SK-N-SH (cell line): ENCODE results near the gene NFKBIE. TPM values are rescaled to one million over a fixed set of nuclear protein-coding genes. Genes with fewer than 3 reads are reported as not detected.
A peak's percentile ranks its signal among the peaks of the same experiment; 100 is the strongest.

Experiments
- CTCF ChIA-PET: fragments of 300-600, 350-600 bp; formaldehyde crosslinking; extraction: SDS; loops from one replicate; lab custom pipeline; 2021; lab: Yijun Ruan, JAX
- POLR2A ChIA-PET: fragments of 350-600 bp; sonication (Branson Sonifier 250); formaldehyde crosslinking; extraction: SDS; loops from one replicate; lab custom pipeline; 2020; ENCODE audit warnings: antibody characterized with exemption, inconsistent platforms; lab: Yijun Ruan, JAX
- DNase-seq: peaks from one replicate; pipeline ENCODE4 v3.0.0; 2012
- H2AFZ ChIP-seq: fragments of 200-600 bp; sonication (generic); 2 replicates; pipeline ENCODE4 v1.8.1; 2016; ENCODE audit warnings: antibody characterized with exemption, mild to moderate bottlenecking, low read depth
- H3F3A ChIP-seq: fragments of 200-600 bp; sonication (generic); replicated peaks from 2 replicates; pipeline ENCODE3; 2016; ENCODE audit warnings: antibody characterized with exemption, mild to moderate bottlenecking; ENCODE audit not compliant: insufficient read depth
- H3K27ac ChIP-seq, 2 experiments: fragments of 200-500 bp in 1 of 2; fragments of 200-600 bp in 1 of 2; sonication (Bioruptor generic) in 1 of 2; sonication (generic), shearing (Covaris generic) in 1 of 2; 2 replicates each; pipeline versions ENCODE4 v1.5.1 to v1.6.1; 2014 to 2016; ENCODE audit warnings: low read depth in 2 of 2, inconsistent platforms in 1 of 2, low read length in 1 of 2, mild to moderate bottlenecking in 1 of 2, mixed read lengths in 1 of 2
- H3K27me3 ChIP-seq: fragments of 200-600 bp; sonication (generic), shearing (Covaris generic); 2 replicates; pipeline ENCODE4 v1.6.1; 2016; ENCODE audit warnings: mixed run types; ENCODE audit not compliant: insufficient read depth
- H3K36me3 ChIP-seq, 2 experiments: fragments of 200-500 bp in 1 of 2; fragments of 200-600 bp in 1 of 2; sonication (Bioruptor generic) in 1 of 2; sonication (generic) in 1 of 2; replicated peaks in 1 of 2; 2 replicates each; pipeline versions ENCODE3 to v1.5.1; 2014 to 2016; ENCODE audit warnings: low read length in 1 of 2, mild to moderate bottlenecking in 1 of 2; ENCODE audit not compliant: insufficient read depth in 2 of 2, control insufficient read depth in 1 of 2
- H3K4me1 ChIP-seq, 2 experiments: fragments of 200-500 bp in 1 of 2; fragments of 200-600 bp in 1 of 2; sonication (Bioruptor generic) in 1 of 2; sonication (generic), shearing (Covaris generic) in 1 of 2; 2 replicates each; pipeline versions ENCODE4 v1.5.1 to v1.6.1; 2014 to 2016; ENCODE audit warnings: low read depth in 1 of 2, low read length in 1 of 2, mixed run types in 1 of 2; ENCODE audit not compliant: insufficient read depth in 2 of 2, control insufficient read depth in 1 of 2
- H3K4me2 ChIP-seq: fragments of 200-600 bp; sonication (generic), shearing (Covaris generic); 2 replicates; pipeline ENCODE4 v1.6.1; 2017; ENCODE audit warnings: mixed run types
- H3K4me3 ChIP-seq, 2 experiments: fragments of 200-500 bp in 1 of 2; fragments of 200-600 bp in 1 of 2; sonication (Bioruptor generic) in 1 of 2; sonication (generic), shearing (Covaris generic) in 1 of 2; 2 replicates each; pipeline versions ENCODE4 v1.5.1 to v1.8.1; 2014 to 2016; ENCODE audit warnings: low read depth in 2 of 2, inconsistent platforms in 1 of 2, low read length in 1 of 2, mild to moderate bottlenecking in 1 of 2, mixed read lengths in 1 of 2, moderate library complexity in 1 of 2
- H3K79me2 ChIP-seq: fragments of 200-600 bp; sonication (generic); 2 replicates; pipeline ENCODE4 v1.8.1; 2017; ENCODE audit warnings: mild to moderate bottlenecking; ENCODE audit not compliant: insufficient read depth
- H3K9ac ChIP-seq: fragments of 200-600 bp; sonication (generic); 2 replicates; pipeline ENCODE4 v1.6.1; 2017; ENCODE audit warnings: mixed run types
- H3K9me2 ChIP-seq: fragments of 200-600 bp; sonication (generic); 2 replicates; pipeline ENCODE4 v1.6.1; 2017; ENCODE audit warnings: mixed run types
- H3K9me3 ChIP-seq: fragments of 200-600 bp; sonication (generic); 2 replicates; pipeline ENCODE4 v1.6.1; 2017; ENCODE audit warnings: mixed run types, mild to moderate bottlenecking, moderate library complexity
- H4K20me1 ChIP-seq: fragments of 200-600 bp; sonication (generic); 2 replicates; pipeline ENCODE4 v1.6.1; 2017; ENCODE audit warnings: mild to moderate bottlenecking, mixed run types; ENCODE audit not compliant: insufficient read depth
- EP300 ChIP-seq, 2 experiments: IDR thresholded peaks; 2 replicates each; pipeline versions ENCODE4 v1.4.0 to v1.6.1; 2012; ENCODE audit warnings: borderline replicate concordance in 1 of 2, low read depth in 1 of 2, low read length in 1 of 2
- JUND ChIP-seq: IDR thresholded peaks from 2 replicates; pipeline ENCODE4 v1.4.0; 2012
- NFIC ChIP-seq: IDR thresholded peaks from 2 replicates; pipeline ENCODE4 v1.4.0; 2012; ENCODE audit warnings: borderline replicate concordance
- RFX5 ChIP-seq: IDR thresholded peaks from 2 replicates; pipeline ENCODE4 v1.6.1; 2012; ENCODE audit warnings: mild to moderate bottlenecking, improper control_type of control experiment, low read length
- TCF12 ChIP-seq: IDR thresholded peaks from 2 replicates; pipeline ENCODE4 v1.4.0; 2012
- WGBS: methylation state at CpG from one replicate; pipeline ENCODE4 v1.1.6; 2017; ENCODE audit warnings: low lambda C conversion rate; 5-methylcytosine and 5-hydroxymethylcytosine counted together
- polyA plus RNA-seq, 3 experiments: library from polyadenylated mRNA; depleted of rRNA; stranded (reverse); fragments of >200 nt; gene quantifications; 2 replicates each; pipeline ENCODE4 v1.2.3, GENCODE V29; 2012
- TF ChIP-seq, protein P1 (sequence below): fragments of 150-350 bp; IDR thresholded peaks from 2 replicates; pipeline ENCODE4 v1.6.1; 2017; ENCODE audit warnings: antibody characterized with exemption, low read length, low read depth, borderline replicate concordance
- TF ChIP-seq, protein P2 (sequence below): IDR thresholded peaks from 2 replicates; pipeline ENCODE4 v1.6.1; 2012; ENCODE audit warnings: mild to moderate bottlenecking, low read depth, low read length, moderate library complexity

Gene NFKBIE
- polyA plus RNA-seq, 1 of the 3 experiments (the other 2 are of a cell fraction): 5.8 TPM

DNA sequence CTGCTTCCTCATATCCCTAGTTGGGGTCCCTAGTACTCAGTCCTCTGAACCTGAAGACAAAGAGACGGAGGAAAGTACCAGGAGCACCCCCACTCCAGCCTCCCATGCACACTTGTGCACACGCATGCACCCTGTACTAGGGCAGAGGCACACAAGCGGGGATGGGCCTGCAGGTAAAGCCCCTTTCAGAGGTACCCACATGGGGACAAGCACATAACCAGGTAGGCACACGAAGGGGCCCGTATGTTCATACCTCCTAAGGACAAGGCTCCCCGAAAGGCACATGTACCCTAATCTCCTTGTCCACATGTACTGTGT is 6.0 kb upstream of the NFKBIE start:
- H4K20me1 ChIP-seq: no peaks in the 10 kb centered on the region
- 90% methylated on average over 4 of the region's 6 CpGs for WGBS
- no peak for DNase-seq
- TF ChIP-seq RFX5: no peak
- TF ChIP-seq JUND: no peak
- TF ChIP-seq, protein P1, sequence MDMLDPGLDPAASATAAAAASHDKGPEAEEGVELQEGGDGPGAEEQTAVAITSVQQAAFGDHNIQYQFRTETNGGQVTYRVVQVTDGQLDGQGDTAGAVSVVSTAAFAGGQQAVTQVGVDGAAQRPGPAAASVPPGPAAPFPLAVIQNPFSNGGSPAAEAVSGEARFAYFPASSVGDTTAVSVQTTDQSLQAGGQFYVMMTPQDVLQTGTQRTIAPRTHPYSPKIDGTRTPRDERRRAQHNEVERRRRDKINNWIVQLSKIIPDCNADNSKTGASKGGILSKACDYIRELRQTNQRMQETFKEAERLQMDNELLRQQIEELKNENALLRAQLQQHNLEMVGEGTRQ: no peak
- no peak for TF ChIP-seq NFIC
- TF ChIP-seq EP300 (IDR thresholded peaks at IDR 0.05; ENCODE audit: borderline replicate concordance in 1 of 2, low read depth in 1 of 2, low read length in 1 of 2): no peak
- TF ChIP-seq, all 33 proteins: peak for 0
- H3K9me3 ChIP-seq: no peaks in the 10 kb centered on the region
- peak overlapping the region in 1 of 2 experiments; percentile 11; a peak in 1 of 4 replicates for H3K27ac ChIP-seq
- H3K27me3 ChIP-seq: peaks cover 36% of the 10 kb centered on the region
- H3F3A ChIP-seq: peaks cover 7% of the 10 kb centered on the region
- no peaks in the 10 kb centered on the region for H3K36me3 ChIP-seq
- peak overlapping the region in 1 of 2 experiments; percentile 51; a peak in 2 of 4 replicates for H3K4me3 ChIP-seq
- H3K4me1 ChIP-seq: peaks cover 0 to 21% of the 10 kb centered on the region in 2 experiments; a peak in 1 of 4 replicates
- CTCF ChIA-PET: interaction anchor here (0.6 to 9.1 kb wide), 7 partner anchors 15 to 204 kb away, joined by 3 to 238 read pairs (median 14); partner anchors contain the start of genes AARS2, SLC35B2 and SPATS1
- H2AFZ ChIP-seq: no peak overlapping the region
- POLR2A ChIA-PET: interaction anchor here (1.2 to 2.3 kb wide), 6 partner anchors 14 to 71 kb away, joined by 3 to 10 read pairs (median 8); partner anchors contain the start of genes HSP90AB1, SLC35B2 and SPATS1
- H3K9me2 ChIP-seq: no peaks in the 10 kb centered on the region
- H3K9ac ChIP-seq: no peak overlapping the region
- H3K79me2 ChIP-seq: no peaks in the 10 kb centered on the region
- H3K4me2 ChIP-seq: no peak overlapping the region

DNA sequence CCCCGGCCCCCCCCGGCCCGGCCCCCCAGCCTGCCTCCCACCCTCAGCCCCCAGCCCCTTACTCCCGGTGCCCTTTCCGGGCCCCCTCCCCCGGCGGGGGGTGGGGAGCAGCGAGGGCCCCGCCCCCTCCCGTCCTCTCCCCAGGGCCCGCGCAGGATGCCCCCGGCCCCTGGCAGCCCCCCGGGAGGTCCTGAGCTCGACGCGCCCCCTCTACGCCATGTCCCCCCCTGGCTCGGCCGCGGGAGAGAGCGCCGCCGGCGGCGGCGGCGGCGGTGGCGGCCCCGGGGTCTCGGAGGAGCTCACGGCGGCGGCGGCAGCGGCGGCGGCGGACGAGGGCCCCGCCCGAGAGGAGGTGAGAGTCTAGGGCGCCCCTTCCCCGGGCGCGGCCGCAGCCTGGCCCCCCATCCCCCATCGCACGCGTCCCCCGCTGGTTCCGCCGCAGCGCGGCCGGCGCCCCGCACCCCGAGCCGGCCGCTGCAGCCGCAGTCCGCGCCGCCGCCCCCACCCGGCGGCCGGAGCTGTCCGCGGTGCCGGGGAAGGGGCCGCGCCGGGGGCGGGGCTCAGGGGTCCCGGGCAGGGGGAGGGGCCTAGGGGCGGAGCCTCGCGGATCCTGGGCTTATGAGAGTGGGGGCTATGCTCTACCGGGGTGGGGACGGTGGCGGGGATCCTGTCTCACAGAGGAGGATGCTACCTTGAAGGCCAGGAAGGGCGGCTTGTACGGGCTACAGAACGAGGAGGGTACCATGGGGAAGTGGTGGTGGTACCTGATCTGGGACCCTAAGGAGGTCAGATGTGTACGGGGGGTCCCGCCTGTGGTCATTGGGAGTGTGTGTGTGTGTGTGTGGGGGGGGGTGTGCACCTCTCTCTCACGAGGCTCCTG is 5.4 kb upstream of the NFKBIE start:
- Histone ChIP-seq H3K27me3 (peaks cover 36% of the 10 kb centered on the region), H3K4me2 (no peak overlapping the region), H3K4me1 (peaks cover 2 to 21% of the 10 kb centered on the region in 2 experiments; a peak in 1 of 4 replicates), H3K36me3 (no peaks in the 10 kb centered on the region), H3F3A (peaks cover 8% of the 10 kb centered on the region), H4K20me1 (no peaks in the 10 kb centered on the region), H3K9me2 (no peaks in the 10 kb centered on the region), H3K9ac (no peak overlapping the region), H3K27ac (peak overlapping the region in 1 of 2 experiments; percentile 58; a peak in 1 of 4 replicates), H3K9me3 (no peaks in the 10 kb centered on the region), H3K79me2 (no peaks in the 10 kb centered on the region), H2AFZ (no peak overlapping the region), H3K4me3 (peak overlapping the region in 1 of 2 experiments; percentile 51; a peak in 2 of 4 replicates)
- peak; percentile 96 for DNase-seq
- CTCF ChIA-PET: interaction anchor here (0.6 to 9.1 kb wide), 9 partner anchors 14 to 205 kb away, joined by 3 to 238 read pairs (median 12); partner anchors contain the start of genes AARS2, SLC35B2 and SPATS1
- WGBS: 1% methylated on average over 8 of the region's 90 CpGs
- TF ChIP-seq, protein P2, sequence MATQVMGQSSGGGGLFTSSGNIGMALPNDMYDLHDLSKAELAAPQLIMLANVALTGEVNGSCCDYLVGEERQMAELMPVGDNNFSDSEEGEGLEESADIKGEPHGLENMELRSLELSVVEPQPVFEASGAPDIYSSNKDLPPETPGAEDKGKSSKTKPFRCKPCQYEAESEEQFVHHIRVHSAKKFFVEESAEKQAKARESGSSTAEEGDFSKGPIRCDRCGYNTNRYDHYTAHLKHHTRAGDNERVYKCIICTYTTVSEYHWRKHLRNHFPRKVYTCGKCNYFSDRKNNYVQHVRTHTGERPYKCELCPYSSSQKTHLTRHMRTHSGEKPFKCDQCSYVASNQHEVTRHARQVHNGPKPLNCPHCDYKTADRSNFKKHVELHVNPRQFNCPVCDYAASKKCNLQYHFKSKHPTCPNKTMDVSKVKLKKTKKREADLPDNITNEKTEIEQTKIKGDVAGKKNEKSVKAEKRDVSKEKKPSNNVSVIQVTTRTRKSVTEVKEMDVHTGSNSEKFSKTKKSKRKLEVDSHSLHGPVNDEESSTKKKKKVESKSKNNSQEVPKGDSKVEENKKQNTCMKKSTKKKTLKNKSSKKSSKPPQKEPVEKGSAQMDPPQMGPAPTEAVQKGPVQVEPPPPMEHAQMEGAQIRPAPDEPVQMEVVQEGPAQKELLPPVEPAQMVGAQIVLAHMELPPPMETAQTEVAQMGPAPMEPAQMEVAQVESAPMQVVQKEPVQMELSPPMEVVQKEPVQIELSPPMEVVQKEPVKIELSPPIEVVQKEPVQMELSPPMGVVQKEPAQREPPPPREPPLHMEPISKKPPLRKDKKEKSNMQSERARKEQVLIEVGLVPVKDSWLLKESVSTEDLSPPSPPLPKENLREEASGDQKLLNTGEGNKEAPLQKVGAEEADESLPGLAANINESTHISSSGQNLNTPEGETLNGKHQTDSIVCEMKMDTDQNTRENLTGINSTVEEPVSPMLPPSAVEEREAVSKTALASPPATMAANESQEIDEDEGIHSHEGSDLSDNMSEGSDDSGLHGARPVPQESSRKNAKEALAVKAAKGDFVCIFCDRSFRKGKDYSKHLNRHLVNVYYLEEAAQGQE: peak; percentile 91
- TF ChIP-seq TCF12: no peak
- POLR2A ChIA-PET: interaction anchor here (0.6 to 2.3 kb wide), 7 partner anchors 14 to 205 kb away, joined by 3 to 10 read pairs (median 6); partner anchors contain the start of genes HSP90AB1, SLC35B2 and SPATS1
